NCI-H1048 (cell line): Measurements from ENCODE around the gene ESF1.

Experiments
- DNase-seq: peaks from one replicate; lab custom pipeline; 2025; lab: John Stamatoyannopoulos, UW

The ESF1 gene

GRCh38 chr20:13784893-13785715 lies at the start of gene ESF1, which contains the start of gene NDUFAF5:
Gene ESF1 (minus strand): TSS chr20:13784919. CDS start chr20:13783140, 1,779 bp downstream.
Gene NDUFAF5 (plus strand): TSS chr20:13785028. CDS start chr20:13785069, 41 bp downstream.
- DNase-seq = peak; percentile 79

GRCh38 chr20:13831476-13831875 lies 46.8 kb upstream of the ESF1 start:
- no peak for DNase-seq

GRCh38 chr20:13825465-13825864 lies 40.7 kb upstream of the ESF1 start:
- no peak for DNase-seq

GRCh38 chr20:13824459-13824858 lies 39.7 kb upstream of the ESF1 start:
- DNase-seq = no peak

- DNase-seq = no peak
Observed at GRCh38 chr20:13822459-13822858, 37.7 kb upstream of the ESF1 start.

- DNase-seq = no peak
Observed at GRCh38 chr20:13821876-13822275, 37.2 kb upstream of the ESF1 start.

- peak; percentile 52 for DNase-seq
Observed at GRCh38 chr20:13819885-13820645, 35.3 kb upstream of the ESF1 start.

- DNase-seq = no peak
Observed at GRCh38 chr20:13817342-13817741, 32.6 kb upstream of the ESF1 start.

- no peak for DNase-seq
Observed at GRCh38 chr20:13816757-13817156, 32.0 kb upstream of the ESF1 start.

GRCh38 chr20:13814672-13815071 lies 30.0 kb upstream of the ESF1 start:
- DNase-seq = no peak

- DNase-seq = no peak
Observed at GRCh38 chr20:13813910-13814309, 29.2 kb upstream of the ESF1 start.

GRCh38 chr20:13810446-13810845 lies 25.7 kb upstream of the ESF1 start:
- DNase-seq = no peak

GRCh38 chr20:13809855-13810254 lies 25.1 kb upstream of the ESF1 start:
- DNase-seq = no peak

- no peak for DNase-seq
Observed at GRCh38 chr20:13809373-13809772, 24.7 kb upstream of the ESF1 start.

GRCh38 chr20:13800728-13801134 lies 16.0 kb upstream of the ESF1 start:
- DNase-seq = no peak

- no peak for DNase-seq
Observed at GRCh38 chr20:13799974-13800373, 15.3 kb upstream of the ESF1 start.

- DNase-seq = no peak
Observed at GRCh38 chr20:13799040-13799439, 14.3 kb upstream of the ESF1 start.

GRCh38 chr20:13794667-13795066 lies 9.9 kb upstream of the ESF1 start:
- no peak for DNase-seq

- no peak for DNase-seq
Observed at GRCh38 chr20:13793001-13793400, 8.3 kb upstream of the ESF1 start.

- DNase-seq = no peak
Observed at GRCh38 chr20:13791540-13792459, 7.1 kb upstream of the ESF1 start.

GRCh38 chr20:13790708-13791107 lies 6.0 kb upstream of the ESF1 start:
- DNase-seq = no peak
